ENCODE results near the gene TTC34.

- TF ChIP-seq POLR2A (IDR thresholded peaks at IDR 0.05; ENCODE audit: low read depth, low read length): no peak
- TF ChIP-seq CTCF (conservative IDR thresholded peaks at IDR 0.05; ENCODE audit: low read depth, low read length): no peak
- TF ChIP-seq RCOR1 (IDR thresholded peaks at IDR 0.05; ENCODE audit: insufficient replicate concordance, low read length): no peak
- no peak for TF ChIP-seq SMC3 (IDR thresholded peaks at IDR 0.05; ENCODE audit: low read depth, low read length)
- TF ChIP-seq CEBPB (IDR thresholded peaks at IDR 0.05; ENCODE audit: low read depth, low read length): no peak
- no peak for TF ChIP-seq NFE2L2 (IDR thresholded peaks at IDR 0.05; ENCODE audit: low read depth, low read length)
- no peak for TF ChIP-seq CHD1 (IDR thresholded peaks at IDR 0.05; ENCODE audit: low read depth, low read length)
- no peak for TF ChIP-seq FOS (IDR thresholded peaks at IDR 0.05; ENCODE audit: low read depth, low read length)
- TF ChIP-seq MAFK (IDR thresholded peaks at IDR 0.05; ENCODE audit: low read depth, low read length): no peak
- no peak for TF ChIP-seq RAD21 (IDR thresholded peaks at IDR 0.05; ENCODE audit: low read length)
- no peak for TF ChIP-seq MXI1 (IDR thresholded peaks at IDR 0.05; ENCODE audit: borderline replicate concordance, low read depth, low read length)
- TF ChIP-seq USF2 (IDR thresholded peaks at IDR 0.05; ENCODE audit: low read depth, low read length): no peak
- TF ChIP-seq MAZ (IDR thresholded peaks at IDR 0.05; ENCODE audit: borderline replicate concordance, low read depth, low read length): no peak
Measured at GRCh38 chr1:2624735-2625300, 176.7 kb downstream of the TTC34 start.
